Stimulated activated CD4-positive, alpha-beta T cell treated with anti-CD3 and anti-CD28 coated beads, Interleukin-15, amount 100 ng/mL, for 24 hours (primary cell): ENCODE results near the gene IP6K2.
"Not testable (repeated sequence)": the region's sequence is repeated elsewhere in the genome, so short reads cannot be mapped to it uniquely, and the experiment has no call there.

Source experiments
- DNase-seq: peaks from one replicate; pipeline ENCODE4 v3.0.0-alpha.2; 2020

The IP6K2 gene

GRCh38 chr3:48725185-48725855 is 8.3 kb upstream of the IP6K2 start:
- DNase-seq = not testable (repeated sequence)

- no peak for DNase-seq
Measured at GRCh38 chr3:48723725-48724124, 6.7 kb upstream of the IP6K2 start.

GRCh38 chr3:48723293-48723692 is 6.3 kb upstream of the IP6K2 start:
- not testable (repeated sequence) for DNase-seq

GRCh38 chr3:48716508-48716981 is 476 bp downstream of the IP6K2 start:
- DNase-seq = peak; percentile 33

- DNase-seq = no peak
Measured at GRCh38 chr3:48715174-48715800, 1.7 kb downstream of the IP6K2 start.

- no peak for DNase-seq
Measured at GRCh38 chr3:48711727-48712126, 5.3 kb downstream of the IP6K2 start.

- no peak for DNase-seq
Measured at GRCh38 chr3:48709051-48709461, 8.0 kb downstream of the IP6K2 start.

GRCh38 chr3:48708481-48708889 is 8.5 kb downstream of the IP6K2 start:
- DNase-seq = no peak

- no peak for DNase-seq
Measured at GRCh38 chr3:48707157-48707556, 9.9 kb downstream of the IP6K2 start.

GRCh38 chr3:48702320-48702920 is 14.6 kb downstream of the IP6K2 start:
- no peak for DNase-seq

- DNase-seq = no peak
Measured at GRCh38 chr3:48700731-48701405, 16.2 kb downstream of the IP6K2 start.

GRCh38 chr3:48698891-48699290 is 18.1 kb downstream of the IP6K2 start:
- no peak for DNase-seq

- no peak for DNase-seq
Measured at GRCh38 chr3:48697952-48698351, 19.1 kb downstream of the IP6K2 start.

GRCh38 chr3:48696601-48697000 is 20.4 kb downstream of the IP6K2 start:
- no peak for DNase-seq

GRCh38 chr3:48696156-48696555 is 20.9 kb downstream of the IP6K2 start:
- no peak for DNase-seq

GRCh38 chr3:48695393-48695753 is 21.6 kb downstream of the IP6K2 start:
- DNase-seq = no peak

- no peak for DNase-seq
Measured at GRCh38 chr3:48694610-48695392, 22.2 kb downstream of the IP6K2 start.

GRCh38 chr3:48693826-48694225 is 23.2 kb downstream of the IP6K2 start:
- DNase-seq = no peak

GRCh38 chr3:48692551-48692950 is 24.5 kb downstream of the IP6K2 start:
- DNase-seq = no peak

- no peak for DNase-seq
Measured at GRCh38 chr3:48690846-48691458, 26.1 kb downstream of the IP6K2 start.

- DNase-seq = no peak
Measured at GRCh38 chr3:48689384-48689783, 27.6 kb downstream of the IP6K2 start.

GRCh38 chr3:48688737-48689075 is 28.3 kb downstream of the IP6K2 start:
- no peak for DNase-seq
